IMR-90 (cell line): ENCODE results near the gene UCHL5. TPM values are rescaled to one million over a fixed set of nuclear protein-coding genes. Genes with fewer than 3 reads are reported as not detected.

Experiments used
- ATAC-seq: fragments of 200-7000 bp; cut with Tn5 transposase; 2 replicates; pipeline ENCODE4 v1.9.1; 2020; ENCODE audit warnings: low read depth, mild to moderate bottlenecking, moderate library complexity
- BruUV-seq: library from RNA; stranded (reverse); fragments of 400-500 nt; replicated peaks from 2 replicates; lab custom pipeline; 2021; lab: Mats Ljungman, UMichigan
- CTCF ChIA-PET: fragments of 300-600 bp; formaldehyde crosslinking; extraction: SDS; loops from one replicate; lab custom pipeline; 2021; ENCODE audit warnings: antibody characterized with exemption; lab: Yijun Ruan, JAX
- POLR2A ChIA-PET: fragments of 300-600 bp; sonication (Branson Sonifier 250); formaldehyde crosslinking; loops from one replicate; lab custom pipeline; 2022; ENCODE audit warnings: antibody characterized with exemption; ENCODE audit not compliant: unreplicated experiment; lab: Charles Lee
- DNase-seq: peaks from one replicate; pipeline ENCODE4 v3.0.0; 2013
- H2AFZ ChIP-seq: replicated peaks from 2 replicates; pipeline ENCODE3; 2013; ENCODE audit warnings: low read length, mild to moderate bottlenecking; ENCODE audit not compliant: poor library complexity
- H2AK5ac ChIP-seq: 2 replicates; pipeline ENCODE4 v1.6.1; 2013; ENCODE audit warnings: low read depth, low read length, inconsistent platforms
- H2AK9ac ChIP-seq: replicated peaks from 2 replicates; pipeline ENCODE3; 2013; ENCODE audit warnings: mild to moderate bottlenecking, low read depth, low read length, moderate library complexity; ENCODE audit not compliant: poor library complexity
- H2BK120ac ChIP-seq: 2 replicates; pipeline ENCODE4 v1.6.1; 2013; ENCODE audit warnings: low read depth, low read length, inconsistent platforms
- H2BK15ac ChIP-seq: 3 replicates; pipeline ENCODE4 v1.6.1; 2013; ENCODE audit warnings: low read depth, low read length, inconsistent platforms
- H2BK20ac ChIP-seq: 2 replicates; pipeline ENCODE4 v1.6.1; 2013; ENCODE audit warnings: low read depth, mild to moderate bottlenecking, inconsistent platforms, low read length, moderate library complexity
- H2BK5ac ChIP-seq: 2 replicates; pipeline ENCODE4 v1.6.1; 2013; ENCODE audit warnings: mild to moderate bottlenecking, low read depth, low read length, inconsistent platforms; ENCODE audit not compliant: poor library complexity, severe bottlenecking
- H3K14ac ChIP-seq: replicated peaks from 2 replicates; pipeline ENCODE4 v1.6.1; 2013; ENCODE audit warnings: low read depth, low read length, inconsistent platforms
- H3K18ac ChIP-seq: 2 replicates; pipeline ENCODE4 v1.6.1; 2013; ENCODE audit warnings: low read depth, low read length, control low read depth
- H3K23ac ChIP-seq: 2 replicates; pipeline ENCODE4 v1.6.1; 2013; ENCODE audit warnings: low read depth, low read length, inconsistent platforms
- H3K27ac ChIP-seq: 2 replicates; pipeline ENCODE4 v1.5.1; 2013; ENCODE audit warnings: mild to moderate bottlenecking, control low read depth, low read length; ENCODE audit not compliant: insufficient read depth
- H3K27me3 ChIP-seq: 2 replicates; pipeline ENCODE4 v1.6.1; 2013; ENCODE audit warnings: low read length; ENCODE audit not compliant: control insufficient read depth, insufficient read depth
- H3K36me3 ChIP-seq: 2 replicates; pipeline ENCODE4 v1.6.1; 2013; ENCODE audit warnings: low read length, mixed read lengths; ENCODE audit not compliant: control insufficient read depth, insufficient read depth
- H3K4ac ChIP-seq: 2 replicates; pipeline ENCODE4 v1.6.1; 2013; ENCODE audit warnings: low read depth, low read length, inconsistent platforms
- H3K4me1 ChIP-seq: 2 replicates; pipeline ENCODE4 v1.6.1; 2013; ENCODE audit warnings: low read length, mixed read lengths; ENCODE audit not compliant: control insufficient read depth, insufficient read depth
- H3K4me2 ChIP-seq: 2 replicates; pipeline ENCODE4 v1.6.1; 2013; ENCODE audit warnings: low read depth, mild to moderate bottlenecking, control low read depth, low read length, moderate library complexity
- H3K4me3 ChIP-seq: 2 replicates; pipeline ENCODE4 v1.5.1; 2013; ENCODE audit warnings: low read depth, mild to moderate bottlenecking, control low read depth, low read length, moderate library complexity; ENCODE audit not compliant: insufficient read depth
- H3K56ac ChIP-seq: 2 replicates; pipeline ENCODE4 v1.6.1; 2013; ENCODE audit warnings: low read length, inconsistent platforms; ENCODE audit not compliant: insufficient read depth; ENCODE audit errors: extremely low read depth
- H3K79me1 ChIP-seq, 2 experiments: 2 replicates each; pipeline ENCODE4 v1.6.1; 2013; ENCODE audit warnings: low read length in 2 of 2, inconsistent platforms in 1 of 2, low read depth in 1 of 2
- H3K9ac ChIP-seq: 2 replicates; pipeline ENCODE4 v1.6.1; 2013; ENCODE audit warnings: low read depth, low read length, control low read depth
- H3K9me1 ChIP-seq: 2 replicates; pipeline ENCODE4 v1.6.1; 2013; ENCODE audit warnings: low read length, inconsistent platforms; ENCODE audit not compliant: insufficient read depth
- H3K9me3 ChIP-seq: 2 replicates; pipeline ENCODE4 v1.6.1; 2013; ENCODE audit warnings: low read length; ENCODE audit not compliant: control insufficient read depth, insufficient read depth
- H4K20me1 ChIP-seq: 2 replicates; pipeline ENCODE4 v1.6.1; 2013; ENCODE audit warnings: low read length, inconsistent platforms; ENCODE audit not compliant: insufficient read depth
- H4K5ac ChIP-seq: 2 replicates; pipeline ENCODE4 v1.6.1; 2013; ENCODE audit warnings: mild to moderate bottlenecking, low read depth, low read length, control low read depth
- H4K8ac ChIP-seq, 2 experiments: 2 replicates each; pipeline ENCODE4 v1.6.1; 2013; ENCODE audit warnings: low read depth in 2 of 2, low read length in 2 of 2, control low read depth in 1 of 2, inconsistent platforms in 1 of 2
- H4K91ac ChIP-seq: 2 replicates; pipeline ENCODE4 v1.6.1; 2013; ENCODE audit warnings: low read depth, low read length, inconsistent platforms; ENCODE audit not compliant: insufficient read depth
- BHLHE40 ChIP-seq: fragments of 150-350 bp; IDR thresholded peaks from 2 replicates; pipeline ENCODE4 v1.6.1; 2016; ENCODE audit warnings: mild to moderate bottlenecking, low read depth, low read length
- CEBPB ChIP-seq: IDR thresholded peaks from 2 replicates; pipeline ENCODE4 v1.6.1; 2012; ENCODE audit warnings: low read depth, low read length, improper control_type of control experiment
- CHD1 ChIP-seq: IDR thresholded peaks from 2 replicates; pipeline ENCODE4 v1.6.1; 2012; ENCODE audit warnings: low read depth, low read length, improper control_type of control experiment
- FOS ChIP-seq: fragments of 150-350 bp; IDR thresholded peaks from 2 replicates; pipeline ENCODE4 v1.6.1; 2016; ENCODE audit warnings: low read depth, low read length
- MAFK ChIP-seq: IDR thresholded peaks from 2 replicates; pipeline ENCODE4 v1.6.1; 2012; ENCODE audit warnings: low read depth, low read length, improper control_type of control experiment
- MAZ ChIP-seq: IDR thresholded peaks from 2 replicates; pipeline ENCODE4 v1.6.1; 2012; ENCODE audit warnings: low read depth, mild to moderate bottlenecking, low read length, improper control_type of control experiment, moderate library complexity, borderline replicate concordance
- MXI1 ChIP-seq: IDR thresholded peaks from 2 replicates; pipeline ENCODE4 v1.6.1; 2012; ENCODE audit warnings: low read depth, mild to moderate bottlenecking, low read length, moderate library complexity, borderline replicate concordance
- NFE2L2 ChIP-seq: fragments of 150-350 bp; IDR thresholded peaks from 2 replicates; pipeline ENCODE4 v1.6.1; 2016; ENCODE audit warnings: low read depth, mild to moderate bottlenecking, low read length
- POLR2A ChIP-seq: IDR thresholded peaks from 2 replicates; pipeline ENCODE4 v1.6.1; 2012; ENCODE audit warnings: mild to moderate bottlenecking, low read depth, low read length
- RAD21 ChIP-seq: IDR thresholded peaks from 2 replicates; pipeline ENCODE4 v1.6.1; 2012; ENCODE audit warnings: low read length, improper control_type of control experiment
- RCOR1 ChIP-seq: IDR thresholded peaks from 2 replicates; pipeline ENCODE4 v1.6.1; 2012; ENCODE audit warnings: mild to moderate bottlenecking, low read length, improper control_type of control experiment; ENCODE audit not compliant: insufficient replicate concordance
- RFX5 ChIP-seq: IDR thresholded peaks from 2 replicates; pipeline ENCODE4 v1.8.0; 2012; ENCODE audit warnings: low read depth, mild to moderate bottlenecking, low read length, moderate library complexity
- SMC3 ChIP-seq: fragments of 150-350 bp; IDR thresholded peaks from 2 replicates; pipeline ENCODE4 v1.6.1; 2016; ENCODE audit warnings: low read depth, mild to moderate bottlenecking, antibody characterized with exemption, low read length, moderate library complexity
- dilution Hi-C: fragments of 300-500 bp; cut with HindIII; formaldehyde crosslinking; loops from one replicate; pipeline ENCODE4 v1.14.3; 2018; ENCODE audit warnings: low sequenced_read_pairs; ENCODE audit not compliant: unreplicated experiment
- in situ Hi-C: fragments of 300-500 bp; cut with MboI; formaldehyde crosslinking; loops from 3 replicates; pipeline ENCODE4 v1.14.3; 2019; ENCODE audit warnings: low sequenced_read_pairs, inconsistent platforms, mixed read lengths
- intact Hi-C: fragments of 100-400 bp; cut with micrococcal nuclease; formaldehyde crosslinking; loops from 2 replicates; pipeline ENCODE4 v1.10.0; 2022
- polyA plus RNA-seq, 3 experiments: library from polyadenylated mRNA; depleted of rRNA; stranded (reverse); fragments of >200 nt; gene quantifications; 2 replicates each; pipeline ENCODE4 v1.2.3, GENCODE V29; 2012; ENCODE audit warnings: low replicate concordance in 1 of 3
- total RNA-seq: library from RNA; depleted of rRNA; stranded (reverse); fragments of >200 nt; gene quantifications from 2 replicates; pipeline ENCODE4 v1.2.3, GENCODE V29; 2012
- TF ChIP-seq, protein P1 (sequence below): fragments of 150-350 bp; IDR thresholded peaks from 2 replicates; pipeline ENCODE4 v1.6.1; 2017; ENCODE audit warnings: mild to moderate bottlenecking, antibody characterized with exemption, low read length, low read depth
- TF ChIP-seq, protein P2 (sequence below): conservative IDR thresholded peaks from 2 replicates; pipeline ENCODE4 v1.5.1; 2012; ENCODE audit warnings: mild to moderate bottlenecking, low read depth, low read length, improper control_type of control experiment
- TF ChIP-seq, protein P3 (sequence below): fragments of 150-350 bp; IDR thresholded peaks from 2 replicates; pipeline ENCODE4 v1.6.1; 2016; ENCODE audit warnings: low read depth, mild to moderate bottlenecking, low read length, moderate library complexity, borderline replicate concordance

Gene UCHL5
- total and polyA plus RNA-seq, 2 of the 4 experiments (the other 2 are of a cell fraction) = 12.9 to 18.4 TPM

DNA sequence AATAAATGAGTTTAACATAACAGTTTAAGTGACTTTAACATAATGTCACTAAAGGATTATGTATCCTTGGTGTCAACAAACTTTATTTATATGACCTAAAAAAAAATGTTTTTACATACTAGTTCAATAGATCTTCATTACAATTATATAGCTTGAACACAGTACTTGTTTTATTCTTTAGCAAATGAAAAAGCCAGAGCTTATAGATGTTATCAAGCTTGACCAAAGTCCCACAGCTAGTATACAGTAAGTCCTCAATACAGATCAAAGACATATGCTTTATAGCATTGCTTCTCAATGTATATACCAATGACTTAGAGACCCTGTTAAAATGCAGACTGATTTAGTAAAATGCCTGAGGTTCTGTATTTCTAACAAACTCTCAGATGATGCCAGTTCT is 42.4 kb downstream of the UCHL5 start:
- Histone ChIP-seq H3K9ac (no peak overlapping the region), H2BK5ac (no peak overlapping the region), H3K4me2 (no peak overlapping the region), H4K20me1 (no peaks in the 10 kb centered on the region), H2BK15ac (no peak overlapping the region), H3K56ac (no peak overlapping the region), H2AK9ac (no peak overlapping the region), H2AFZ (no peak overlapping the region), H3K4ac (no peak overlapping the region), H2AK5ac (no peak overlapping the region), H4K91ac (no peak overlapping the region), H3K4me1 (peaks cover 2% of the 10 kb centered on the region), H4K5ac (no peak overlapping the region), H3K27ac (no peak overlapping the region), H3K23ac (no peak overlapping the region), H3K4me3 (no peak overlapping the region), H3K14ac (no peak overlapping the region), H4K8ac (no peak overlapping the region), H3K79me1 (no peaks in the 10 kb centered on the region), H3K9me3 (no peaks in the 10 kb centered on the region), H3K9me1 (no peaks in the 10 kb centered on the region), H3K27me3 (no peaks in the 10 kb centered on the region), H2BK120ac (no peak overlapping the region), H3K18ac (no peak overlapping the region), H2BK20ac (no peak overlapping the region), H3K36me3 (no peaks in the 10 kb centered on the region)
- dilution Hi-C loops (loop anchor here (25.0 kb wide), 2 partner anchors 204 to 529 kb away; partner anchors contain the start of gene RGS2), in situ Hi-C loops (loop anchor here (5.0 kb wide), 1 partner anchor 544 kb away; no protein-coding TSS in a partner anchor), intact Hi-C loops (loop anchor here (5.0 kb wide), 1 partner anchor 314 kb away; no protein-coding TSS in a partner anchor)
- BruUV-seq = no TSS peak
- TF ChIP-seq NFE2L2 (no peak), POLR2A (no peak), MAZ (no peak), MAFK (no peak), MXI1 (no peak), RCOR1 (no peak), CEBPB (no peak), RAD21 (no peak), RFX5 (no peak), CHD1 (no peak), BHLHE40 (no peak), SMC3 (no peak), FOS (no peak)
- TF ChIP-seq, protein P1, sequence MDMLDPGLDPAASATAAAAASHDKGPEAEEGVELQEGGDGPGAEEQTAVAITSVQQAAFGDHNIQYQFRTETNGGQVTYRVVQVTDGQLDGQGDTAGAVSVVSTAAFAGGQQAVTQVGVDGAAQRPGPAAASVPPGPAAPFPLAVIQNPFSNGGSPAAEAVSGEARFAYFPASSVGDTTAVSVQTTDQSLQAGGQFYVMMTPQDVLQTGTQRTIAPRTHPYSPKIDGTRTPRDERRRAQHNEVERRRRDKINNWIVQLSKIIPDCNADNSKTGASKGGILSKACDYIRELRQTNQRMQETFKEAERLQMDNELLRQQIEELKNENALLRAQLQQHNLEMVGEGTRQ = no peak
- TF ChIP-seq, protein P2, sequence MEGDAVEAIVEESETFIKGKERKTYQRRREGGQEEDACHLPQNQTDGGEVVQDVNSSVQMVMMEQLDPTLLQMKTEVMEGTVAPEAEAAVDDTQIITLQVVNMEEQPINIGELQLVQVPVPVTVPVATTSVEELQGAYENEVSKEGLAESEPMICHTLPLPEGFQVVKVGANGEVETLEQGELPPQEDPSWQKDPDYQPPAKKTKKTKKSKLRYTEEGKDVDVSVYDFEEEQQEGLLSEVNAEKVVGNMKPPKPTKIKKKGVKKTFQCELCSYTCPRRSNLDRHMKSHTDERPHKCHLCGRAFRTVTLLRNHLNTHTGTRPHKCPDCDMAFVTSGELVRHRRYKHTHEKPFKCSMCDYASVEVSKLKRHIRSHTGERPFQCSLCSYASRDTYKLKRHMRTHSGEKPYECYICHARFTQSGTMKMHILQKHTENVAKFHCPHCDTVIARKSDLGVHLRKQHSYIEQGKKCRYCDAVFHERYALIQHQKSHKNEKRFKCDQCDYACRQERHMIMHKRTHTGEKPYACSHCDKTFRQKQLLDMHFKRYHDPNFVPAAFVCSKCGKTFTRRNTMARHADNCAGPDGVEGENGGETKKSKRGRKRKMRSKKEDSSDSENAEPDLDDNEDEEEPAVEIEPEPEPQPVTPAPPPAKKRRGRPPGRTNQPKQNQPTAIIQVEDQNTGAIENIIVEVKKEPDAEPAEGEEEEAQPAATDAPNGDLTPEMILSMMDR = no peak
- TF ChIP-seq, protein P3, sequence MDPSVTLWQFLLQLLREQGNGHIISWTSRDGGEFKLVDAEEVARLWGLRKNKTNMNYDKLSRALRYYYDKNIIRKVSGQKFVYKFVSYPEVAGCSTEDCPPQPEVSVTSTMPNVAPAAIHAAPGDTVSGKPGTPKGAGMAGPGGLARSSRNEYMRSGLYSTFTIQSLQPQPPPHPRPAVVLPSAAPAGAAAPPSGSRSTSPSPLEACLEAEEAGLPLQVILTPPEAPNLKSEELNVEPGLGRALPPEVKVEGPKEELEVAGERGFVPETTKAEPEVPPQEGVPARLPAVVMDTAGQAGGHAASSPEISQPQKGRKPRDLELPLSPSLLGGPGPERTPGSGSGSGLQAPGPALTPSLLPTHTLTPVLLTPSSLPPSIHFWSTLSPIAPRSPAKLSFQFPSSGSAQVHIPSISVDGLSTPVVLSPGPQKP = no peak
- POLR2A ChIA-PET = no interaction called here
- CTCF ChIA-PET = no interaction called here
- DNase-seq (no peak), ATAC-seq (no peak)
